Activated naive CD4-positive, alpha-beta T cell treated with anti-CD3 and anti-CD28 coated beads, Interleukin-2, amount 50 U/mL, for 72 hours (primary cell): Measurements from ENCODE around the gene ABLIM2. TPM values are rescaled to one million over a fixed set of nuclear protein-coding genes. Genes with fewer than 3 reads are reported as not detected.
A peak's percentile ranks its signal among the peaks of the same experiment; 100 is the strongest.
"Not testable (repeated sequence)": the region's sequence is repeated elsewhere in the genome, so short reads cannot be mapped to it uniquely, and the experiment has no call there.

ENCODE experiments used
- ATAC-seq, 2 donors: fragments of 150-1000 bp; cut with Tn5 transposase; 2 replicates each; pipeline ENCODE4 v1.10.0; 2021; ENCODE audit warnings: mild to moderate bottlenecking in 2 of 2, moderate library complexity in 2 of 2
- DNase-seq, 2 donors: peaks; one replicate each; pipeline ENCODE4 v3.0.0; 2021 to 2022; ENCODE audit warnings: low spot score in 2 of 2
- H3K27ac Mint-ChIP-seq, 2 donors: one replicate each; pipeline ENCODE4 v1.8.0; 2022; ENCODE audit warnings: mild to moderate bottlenecking in 2 of 2, mixed read lengths in 2 of 2
- H3K36me3 Mint-ChIP-seq, 2 donors: one replicate each; pipeline ENCODE4 v1.8.0; 2022; ENCODE audit warnings: mixed read lengths in 2 of 2
- H3K9me3 Mint-ChIP-seq, 2 donors: one replicate each; pipeline ENCODE4 v1.8.0; 2022; ENCODE audit warnings: mixed read lengths in 2 of 2
- total RNA-seq, 2 donors: library from RNA; stranded (reverse); gene quantifications; one replicate each; pipeline ENCODE4 v1.2.3, GENCODE V29; 2022

The ABLIM2 gene
- total RNA-seq, 2 donors from 2014 or later: 0.27 to 0.41 TPM

DNA sequence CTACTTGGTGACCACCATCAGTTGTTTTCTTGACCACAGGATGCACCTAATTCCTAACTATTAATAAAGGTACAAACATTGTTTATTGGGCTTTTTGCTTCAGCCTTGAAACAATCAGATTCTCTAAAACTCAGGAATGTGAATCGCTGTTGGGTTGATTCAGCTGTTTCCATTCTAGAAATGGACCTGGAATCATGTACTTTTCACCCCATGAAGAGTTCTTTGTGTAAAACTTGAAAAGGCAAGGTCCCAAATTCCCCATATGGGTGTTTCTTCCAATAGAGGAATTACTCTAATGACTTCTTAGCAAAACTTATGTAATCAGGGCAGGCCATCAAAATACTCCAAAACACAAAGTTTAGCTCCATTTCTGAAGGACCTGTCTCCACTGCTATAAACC is 226.3 kb downstream of the ABLIM2 start:
- Mint-ChIP-seq H3K36me3 (no peaks in the 10 kb centered on the region), H3K9me3 (no peaks in the 10 kb centered on the region), H3K27ac (no peak overlapping the region)
- no peak for ATAC-seq
- DNase-seq: no peak

DNA sequence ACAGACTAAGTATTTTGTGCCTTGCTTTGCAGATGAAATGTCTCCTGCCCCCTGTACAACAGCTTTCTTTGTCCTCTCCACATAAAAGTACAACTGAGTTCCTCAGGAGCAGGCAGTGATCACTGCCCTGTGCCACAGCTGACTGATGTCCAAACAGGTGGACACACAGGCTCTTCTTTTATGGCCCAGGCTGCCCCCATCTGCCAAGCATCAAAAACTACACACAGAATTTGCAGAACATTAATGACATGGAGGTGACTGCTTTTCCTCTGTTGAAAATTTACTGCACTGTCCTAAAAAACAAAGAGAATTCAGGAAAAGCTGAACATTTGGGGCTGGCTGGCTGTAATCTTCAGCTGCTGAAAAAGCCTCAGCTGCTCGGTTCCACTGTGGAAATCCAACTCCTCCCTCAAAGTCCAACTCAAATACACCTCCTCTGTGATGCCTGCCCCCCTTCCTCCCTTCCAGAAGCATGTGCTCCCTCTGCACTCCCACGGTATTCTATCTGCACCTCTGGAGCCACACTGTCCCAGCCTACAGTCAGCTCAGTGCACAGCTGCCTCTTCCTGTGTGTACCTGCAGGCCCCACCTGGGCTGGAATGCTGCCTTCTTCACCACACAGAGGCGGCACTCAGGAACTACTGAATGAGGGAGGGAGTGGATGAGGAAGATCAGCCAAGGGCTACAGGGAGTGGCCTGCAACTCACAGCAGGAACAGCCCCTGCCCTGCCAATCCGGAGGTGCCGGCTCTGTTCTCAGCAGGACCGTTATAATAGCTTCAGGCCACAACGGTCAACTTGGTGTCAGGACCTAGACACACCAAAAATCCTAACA is 229.3 kb downstream of the ABLIM2 start:
- peak overlapping the region in 1 of 2 donors; percentile 60 for H3K27ac Mint-ChIP-seq
- no peaks in the 10 kb centered on the region for H3K9me3 Mint-ChIP-seq
- ATAC-seq (no peak), DNase-seq (no peak)
- peaks cover 0 to 4% of the 10 kb centered on the region in 2 donors for H3K36me3 Mint-ChIP-seq

GRCh38 chr4:7928711-7929110 is 229.9 kb downstream of the ABLIM2 start:
- ATAC-seq: no peak
- H3K9me3 Mint-ChIP-seq: no peaks in the 10 kb centered on the region
- peaks cover 0 to 4% of the 10 kb centered on the region in 2 donors for H3K36me3 Mint-ChIP-seq
- no peak for DNase-seq
- H3K27ac Mint-ChIP-seq: no peak overlapping the region

DNA sequence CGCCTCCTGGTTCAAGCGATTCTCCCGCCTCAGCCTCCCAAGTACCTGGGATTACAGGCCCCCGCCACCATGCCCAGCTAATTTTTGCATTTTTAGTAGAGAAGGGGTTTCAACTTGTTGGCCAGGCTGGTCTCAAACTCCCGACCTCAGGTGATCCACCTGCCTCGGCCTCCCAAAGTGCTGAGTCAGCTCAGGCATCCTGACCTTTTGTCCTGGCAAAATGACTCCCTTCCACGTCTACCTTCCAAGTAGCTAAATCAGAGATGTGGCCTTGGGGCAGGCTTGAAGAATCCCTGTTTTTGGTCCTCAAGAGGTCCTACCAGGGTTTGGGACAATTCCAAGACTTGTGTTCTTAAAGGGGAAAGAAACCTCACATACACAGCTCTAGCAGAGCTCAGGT is 231.8 kb downstream of the ABLIM2 start:
- ATAC-seq (no peak), DNase-seq (no peak)
- Mint-ChIP-seq H3K27ac (no peak overlapping the region), H3K9me3 (no peaks in the 10 kb centered on the region), H3K36me3 (peaks cover 0 to 4% of the 10 kb centered on the region in 2 donors)

DNA sequence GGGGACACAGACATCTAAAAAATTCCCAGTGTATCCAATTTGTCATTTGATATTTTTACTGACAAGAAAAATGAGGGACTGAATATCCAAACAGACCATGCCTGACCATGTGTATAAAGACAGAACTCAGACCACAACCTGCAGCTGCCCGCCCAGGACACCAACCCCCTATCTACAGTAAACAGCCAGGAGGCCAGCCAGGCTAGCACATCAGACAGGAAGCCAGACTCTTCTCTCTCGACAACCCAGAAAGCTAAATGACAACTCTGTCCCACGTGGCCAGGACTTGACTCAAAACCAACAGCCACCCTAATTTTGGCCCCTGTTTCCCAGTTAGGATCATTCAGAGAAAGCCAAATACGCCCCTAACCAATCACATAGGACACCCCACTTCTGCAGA is 234.0 kb downstream of the ABLIM2 start:
- no peak overlapping the region for H3K27ac Mint-ChIP-seq
- peaks cover 0 to 4% of the 10 kb centered on the region in 2 donors for H3K36me3 Mint-ChIP-seq
- DNase-seq (no peak), ATAC-seq (no peak)
- H3K9me3 Mint-ChIP-seq: no peaks in the 10 kb centered on the region

DNA sequence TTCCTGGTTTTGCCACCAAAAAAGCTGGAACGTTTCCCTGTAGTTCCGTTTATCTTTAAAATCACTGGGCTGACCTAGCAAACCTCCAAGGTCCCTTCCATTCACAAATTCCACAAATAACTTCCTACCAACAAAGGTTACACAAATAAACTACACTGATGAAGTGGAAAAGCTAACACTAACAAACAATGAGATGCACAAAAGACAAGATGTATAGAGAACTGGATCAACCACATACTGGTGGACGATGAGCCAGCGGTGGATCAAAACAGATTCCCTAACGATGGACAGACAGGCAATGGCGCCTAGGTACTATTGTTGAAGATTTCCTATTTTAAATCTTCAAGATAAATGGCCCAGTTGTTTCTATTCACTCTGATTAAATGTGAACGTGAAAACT is 234.4 kb downstream of the ABLIM2 start:
- ATAC-seq (no peak), DNase-seq (no peak)
- Mint-ChIP-seq H3K27ac (no peak overlapping the region), H3K36me3 (peaks cover 0 to 4% of the 10 kb centered on the region in 2 donors), H3K9me3 (no peaks in the 10 kb centered on the region)

- no peak overlapping the region for H3K27ac Mint-ChIP-seq
- no peak for DNase-seq
- no peak for ATAC-seq
- H3K36me3 Mint-ChIP-seq: peaks cover 0 to 10% of the 10 kb centered on the region in 2 donors
- no peaks in the 10 kb centered on the region for H3K9me3 Mint-ChIP-seq
These were observed 236.1 kb downstream of the ABLIM2 start for GRCh38 chr4:7922466-7922865.

DNA sequence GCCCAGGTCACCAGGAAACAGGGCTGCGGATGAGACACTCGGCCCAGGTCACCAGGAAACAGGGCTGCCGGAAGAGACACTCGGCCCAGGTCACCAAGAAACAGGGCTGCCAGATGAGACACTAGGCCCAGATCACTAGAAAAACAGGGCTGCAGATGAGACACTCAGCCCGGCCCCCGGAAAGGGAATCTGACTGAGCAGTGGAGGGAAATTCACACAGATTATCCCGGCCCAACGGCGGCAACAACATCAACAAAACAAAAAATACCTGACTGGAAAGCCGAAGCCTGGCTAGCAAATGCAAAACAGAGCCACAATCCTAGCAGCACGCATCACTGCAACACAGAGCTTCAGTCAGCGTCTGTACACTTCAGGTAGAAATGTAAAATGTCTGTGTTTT is 239.6 kb downstream of the ABLIM2 start:
- H3K27ac Mint-ChIP-seq: no peak overlapping the region
- no peak for DNase-seq
- no peak for ATAC-seq
- no peaks in the 10 kb centered on the region for H3K9me3 Mint-ChIP-seq
- H3K36me3 Mint-ChIP-seq: peaks cover 0 to 22% of the 10 kb centered on the region in 2 donors

DNA sequence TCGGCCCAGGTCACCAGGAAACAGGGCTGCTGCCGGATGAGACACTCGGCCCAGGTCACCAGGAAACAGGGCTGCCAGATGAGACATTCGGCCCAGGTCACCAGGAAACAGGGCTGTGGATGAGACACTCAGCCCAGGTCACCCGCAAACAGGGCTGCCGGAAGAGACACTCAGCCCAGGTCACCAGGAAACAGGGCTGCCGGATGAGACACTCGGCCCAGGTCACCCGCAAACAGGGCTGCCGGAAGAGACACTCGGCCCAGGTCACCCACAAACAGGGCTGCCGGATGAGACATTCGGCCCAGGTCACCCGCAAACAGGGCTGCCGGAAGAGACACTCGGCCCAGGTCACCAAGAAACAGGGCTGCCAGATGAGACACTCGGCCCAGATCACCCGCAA is 240.4 kb downstream of the ABLIM2 start:
- DNase-seq, H3K9me3 Mint-ChIP-seq, ATAC-seq: not testable (repeated sequence)
- peak overlapping the region; percentile 53 to 77 for H3K27ac Mint-ChIP-seq
- H3K36me3 Mint-ChIP-seq: peaks cover 0 to 22% of the 10 kb centered on the region in 2 donors

- DNase-seq (no peak), ATAC-seq (no peak)
- Mint-ChIP-seq H3K27ac (peak overlapping the region; percentile 53 to 77), H3K9me3 (no peaks in the 10 kb centered on the region), H3K36me3 (peaks cover 0 to 23% of the 10 kb centered on the region in 2 donors)
These were observed 240.9 kb downstream of the ABLIM2 start for GRCh38 chr4:7917669-7918068.

- no peaks in the 10 kb centered on the region for H3K9me3 Mint-ChIP-seq
- ATAC-seq: no peak
These were observed 242.8 kb downstream of the ABLIM2 start for GRCh38 chr4:7915875-7916242.

More at GRCh38 chr4:7915875-7916242, 242.8 kb downstream of the ABLIM2 start:
- H3K27ac Mint-ChIP-seq: peak overlapping the region; percentile 61 to 66
- peaks cover 0 to 27% of the 10 kb centered on the region in 2 donors for H3K36me3 Mint-ChIP-seq
- DNase-seq: no peak

Other genes with a start within 250 kb of the ABLIM2 start
- gene AFAP1, start 219.0 kb downstream of the ABLIM2 start, total RNA-seq: 10 to 100 TPM; 10.2 to 41.9 TPM
- gene SH3TC1, start 40.5 kb upstream of the ABLIM2 start, total RNA-seq: 10 to 100 TPM; 12.2 to 22.2 TPM
- not detected for gene HTRA3, start 110.9 kb upstream of the ABLIM2 start, total RNA-seq